Activated naive CD8-positive, alpha-beta T cell treated with anti-CD3 and anti-CD28 coated beads, Interleukin-2, amount 50 U/mL, for 24 hours (primary cell): ENCODE results near the gene MTUS2.

Experiments used
- ATAC-seq: fragments of 150-1000 bp; cut with Tn5 transposase; one replicate; pipeline ENCODE4 v1.10.0; 2021
- DNase-seq: peaks from one replicate; pipeline ENCODE4 v3.0.0; 2021
- H3K27ac Mint-ChIP-seq: one replicate; pipeline ENCODE4 v1.8.0; 2021; ENCODE audit warnings: mild to moderate bottlenecking, mixed read lengths
- H3K27me3 Mint-ChIP-seq: one replicate; pipeline ENCODE4 v1.8.0; 2021; ENCODE audit warnings: mixed read lengths
- H3K36me3 Mint-ChIP-seq: one replicate; pipeline ENCODE4 v1.8.0; 2021; ENCODE audit warnings: low read depth, mixed read lengths
- H3K4me1 Mint-ChIP-seq: one replicate; pipeline ENCODE4 v1.8.0; 2021; ENCODE audit warnings: mixed read lengths
- H3K4me3 Mint-ChIP-seq: one replicate; pipeline ENCODE4 v1.8.0; 2021; ENCODE audit warnings: mild to moderate bottlenecking, moderate library complexity, mixed read lengths
- H3K9me3 Mint-ChIP-seq: one replicate; pipeline ENCODE4 v1.8.0; 2021; ENCODE audit warnings: mixed read lengths

Gene MTUS2

GRCh38 chr13:29405401-29405800 is 585.3 kb downstream of the MTUS2 start:
- no peaks in the 10 kb centered on the region for H3K9me3 Mint-ChIP-seq
- peaks cover 6% of the 10 kb centered on the region for H3K27me3 Mint-ChIP-seq
- ATAC-seq (no peak), DNase-seq (no peak)
- H3K4me1 Mint-ChIP-seq: no peaks in the 10 kb centered on the region
- H3K36me3 Mint-ChIP-seq: no peaks in the 10 kb centered on the region
- no peak overlapping the region for H3K4me3 Mint-ChIP-seq
- no peak overlapping the region for H3K27ac Mint-ChIP-seq

- no peak for ATAC-seq
These were observed 591.3 kb downstream of the MTUS2 start for GRCh38 chr13:29411481-29411880.

GRCh38 chr13:29418026-29418425 is 597.9 kb downstream of the MTUS2 start:
- H3K27me3 Mint-ChIP-seq: peaks cover 10% of the 10 kb centered on the region
- ATAC-seq (no peak), DNase-seq (no peak)

More at GRCh38 chr13:29411481-29411880, 591.3 kb downstream of the MTUS2 start:
- Mint-ChIP-seq H3K9me3 (peaks cover 15% of the 10 kb centered on the region), H3K27me3 (peaks cover 5% of the 10 kb centered on the region), H3K27ac (no peak overlapping the region), H3K4me1 (no peaks in the 10 kb centered on the region), H3K4me3 (no peak overlapping the region), H3K36me3 (no peaks in the 10 kb centered on the region)
- no peak for DNase-seq

GRCh38 chr13:29421118-29421517 is 601.0 kb downstream of the MTUS2 start:
- no peaks in the 10 kb centered on the region for H3K36me3 Mint-ChIP-seq
- H3K9me3 Mint-ChIP-seq: no peaks in the 10 kb centered on the region
- DNase-seq: no peak
- H3K27ac Mint-ChIP-seq: no peak overlapping the region
- ATAC-seq: no peak
- no peaks in the 10 kb centered on the region for H3K4me1 Mint-ChIP-seq
- no peak overlapping the region for H3K4me3 Mint-ChIP-seq
- peaks cover 17% of the 10 kb centered on the region for H3K27me3 Mint-ChIP-seq

More at GRCh38 chr13:29418026-29418425, 597.9 kb downstream of the MTUS2 start:
- Mint-ChIP-seq H3K36me3 (no peaks in the 10 kb centered on the region), H3K4me1 (no peaks in the 10 kb centered on the region), H3K27ac (no peak overlapping the region), H3K4me3 (no peak overlapping the region), H3K9me3 (peaks cover under 1% of the 10 kb centered on the region)

- DNase-seq (no peak), ATAC-seq (no peak)
- no peaks in the 10 kb centered on the region for H3K9me3 Mint-ChIP-seq
- no peak overlapping the region for H3K27ac Mint-ChIP-seq
- H3K36me3 Mint-ChIP-seq: no peaks in the 10 kb centered on the region
- H3K27me3 Mint-ChIP-seq: peaks cover 26% of the 10 kb centered on the region
- no peaks in the 10 kb centered on the region for H3K4me1 Mint-ChIP-seq
- no peak overlapping the region for H3K4me3 Mint-ChIP-seq
These were observed 601.9 kb downstream of the MTUS2 start for GRCh38 chr13:29422015-29422414.

GRCh38 chr13:29423050-29423449 is 602.9 kb downstream of the MTUS2 start:
- H3K27me3 Mint-ChIP-seq: peaks cover 35% of the 10 kb centered on the region

GRCh38 chr13:29427937-29428309 is 607.8 kb downstream of the MTUS2 start:
- H3K9me3 Mint-ChIP-seq: no peaks in the 10 kb centered on the region
- ATAC-seq (no peak), DNase-seq (no peak)
- no peak overlapping the region for H3K27ac Mint-ChIP-seq
- H3K4me1 Mint-ChIP-seq: peaks cover 4% of the 10 kb centered on the region
- H3K36me3 Mint-ChIP-seq: no peaks in the 10 kb centered on the region
- H3K4me3 Mint-ChIP-seq: no peak overlapping the region
- peaks cover 61% of the 10 kb centered on the region for H3K27me3 Mint-ChIP-seq

More at GRCh38 chr13:29423050-29423449, 602.9 kb downstream of the MTUS2 start:
- H3K4me1 Mint-ChIP-seq: no peaks in the 10 kb centered on the region
- H3K4me3 Mint-ChIP-seq: no peak overlapping the region
- no peaks in the 10 kb centered on the region for H3K36me3 Mint-ChIP-seq
- H3K9me3 Mint-ChIP-seq: no peaks in the 10 kb centered on the region
- ATAC-seq: no peak
- DNase-seq: no peak
- no peak overlapping the region for H3K27ac Mint-ChIP-seq

GRCh38 chr13:29428310-29429181 is 608.4 kb downstream of the MTUS2 start:
- DNase-seq: no peak
- Mint-ChIP-seq H3K36me3 (no peaks in the 10 kb centered on the region), H3K4me1 (peaks cover 4% of the 10 kb centered on the region), H3K9me3 (no peaks in the 10 kb centered on the region), H3K27me3 (peaks cover 57% of the 10 kb centered on the region), H3K27ac (no peak overlapping the region), H3K4me3 (no peak overlapping the region)
- ATAC-seq: peak; percentile 28

GRCh38 chr13:29429286-29429900 is 609.3 kb downstream of the MTUS2 start:
- H3K36me3 Mint-ChIP-seq: no peaks in the 10 kb centered on the region
- no peak overlapping the region for H3K4me3 Mint-ChIP-seq
- no peaks in the 10 kb centered on the region for H3K9me3 Mint-ChIP-seq
- no peak overlapping the region for H3K27ac Mint-ChIP-seq
- DNase-seq (no peak), ATAC-seq (no peak)
- H3K4me1 Mint-ChIP-seq: peaks cover 4% of the 10 kb centered on the region
- peaks cover 57% of the 10 kb centered on the region for H3K27me3 Mint-ChIP-seq

- no peaks in the 10 kb centered on the region for H3K4me1 Mint-ChIP-seq
- H3K9me3 Mint-ChIP-seq: no peaks in the 10 kb centered on the region
- no peak for ATAC-seq
- H3K27me3 Mint-ChIP-seq: peaks cover 28% of the 10 kb centered on the region
- H3K4me3 Mint-ChIP-seq: no peak overlapping the region
- no peak overlapping the region for H3K27ac Mint-ChIP-seq
- no peak for DNase-seq
- no peaks in the 10 kb centered on the region for H3K36me3 Mint-ChIP-seq
These were observed 614.2 kb downstream of the MTUS2 start for GRCh38 chr13:29434217-29434945.

GRCh38 chr13:29435125-29435911 is 615.2 kb downstream of the MTUS2 start:
- Mint-ChIP-seq H3K27me3 (peaks cover 22% of the 10 kb centered on the region), H3K4me1 (no peaks in the 10 kb centered on the region), H3K9me3 (no peaks in the 10 kb centered on the region), H3K27ac (no peak overlapping the region), H3K36me3 (no peaks in the 10 kb centered on the region), H3K4me3 (no peak overlapping the region)
- DNase-seq (no peak), ATAC-seq (no peak)

GRCh38 chr13:29436291-29436690 is 616.2 kb downstream of the MTUS2 start:
- H3K4me3 Mint-ChIP-seq: no peak overlapping the region
- no peaks in the 10 kb centered on the region for H3K9me3 Mint-ChIP-seq
- no peaks in the 10 kb centered on the region for H3K4me1 Mint-ChIP-seq
- ATAC-seq: no peak
- no peaks in the 10 kb centered on the region for H3K36me3 Mint-ChIP-seq
- peaks cover 12% of the 10 kb centered on the region for H3K27me3 Mint-ChIP-seq
- no peak for DNase-seq
- no peak overlapping the region for H3K27ac Mint-ChIP-seq

- Mint-ChIP-seq H3K27ac (no peak overlapping the region), H3K4me1 (no peaks in the 10 kb centered on the region), H3K9me3 (no peaks in the 10 kb centered on the region), H3K4me3 (no peak overlapping the region), H3K36me3 (no peaks in the 10 kb centered on the region), H3K27me3 (peaks cover 9% of the 10 kb centered on the region)
- ATAC-seq: no peak
- DNase-seq: no peak
These were observed 616.7 kb downstream of the MTUS2 start for GRCh38 chr13:29436721-29437280.

- Mint-ChIP-seq H3K27me3 (peaks cover 5% of the 10 kb centered on the region), H3K4me1 (no peaks in the 10 kb centered on the region), H3K36me3 (no peaks in the 10 kb centered on the region), H3K27ac (no peak overlapping the region), H3K4me3 (no peak overlapping the region), H3K9me3 (no peaks in the 10 kb centered on the region)
- DNase-seq (no peak), ATAC-seq (no peak)
These were observed 618.6 kb downstream of the MTUS2 start for GRCh38 chr13:29438769-29439168.
